Measurements from ENCODE around the gene ILDR1. TPM values are rescaled to one million over a fixed set of nuclear protein-coding genes. Genes with fewer than 3 reads are reported as not detected.

The ILDR1 gene
- total and polyA plus RNA-seq, 10 of the 15 experiments (the other 5 are each of a cell fraction or from before 2014, with no cell fraction given), result 1.3 to 12.0 (median 7.0) TPM

- TF ChIP-seq IRF4 (IDR thresholded peaks at IDR 0.05; ENCODE audit: low read depth, low read length) (no peak), POLR2AphosphoS2 (IDR thresholded peaks at IDR 0.05; ENCODE audit: low read depth, low read length) (no peak), BHLHE40 (IDR thresholded peaks at IDR 0.05; ENCODE audit: borderline replicate concordance in 1 of 2, low read depth in 2 of 2, low read length in 1 of 2) (peak; percentile 61 to 84; a peak in 3 of 4 replicates), USF2 (IDR thresholded peaks at IDR 0.05; ENCODE audit: borderline replicate concordance, low read depth, low read length) (no peak), KDM1A (IDR thresholded peaks at IDR 0.05; ENCODE audit: borderline replicate concordance) (no peak), RAD51 (IDR thresholded peaks at IDR 0.05) (no peak), ZNF384 (IDR thresholded peaks at IDR 0.05; ENCODE audit: borderline replicate concordance, low read depth, low read length) (no peak), MLLT1 (IDR thresholded peaks at IDR 0.05) (no peak), HDAC6 (IDR thresholded peaks at IDR 0.05; ENCODE audit: unreplicated experiment) (no peak), SREBF2 (IDR thresholded peaks at IDR 0.05; ENCODE audit: low read length) (no peak), RUNX3 (IDR thresholded peaks at IDR 0.05; ENCODE audit: low read length) (peak; percentile 59), ZNF274 (IDR thresholded peaks at IDR 0.05; ENCODE audit: insufficient read depth, insufficient read length) (no peak), ZBTB33 (IDR thresholded peaks at IDR 0.05) (no peak), RELA (IDR thresholded peaks at IDR 0.05; ENCODE audit: borderline replicate concordance, partially characterized antibody) (no peak), MAX (IDR thresholded peaks at IDR 0.05; ENCODE audit: low read depth, low read length) (no peak), PKNOX1 (IDR thresholded peaks at IDR 0.05) (no peak), SMARCA5 (IDR thresholded peaks at IDR 0.05) (no peak), IRF3 (IDR thresholded peaks at IDR 0.05) (no peak), LARP7 (IDR thresholded peaks at IDR 0.05) (no peak), NFIC (IDR thresholded peaks at IDR 0.05; ENCODE audit: low read depth, low read length) (no peak), NFXL1 (IDR thresholded peaks at IDR 0.05; ENCODE audit: borderline replicate concordance) (no peak), MTA2 (IDR thresholded peaks at IDR 0.05; ENCODE audit: low read depth) (peak; percentile 57), TCF3 (IDR thresholded peaks at IDR 0.05; ENCODE audit: borderline replicate concordance, insufficient read depth, low read depth, low read length) (0 out of 2 replicates have a peak, but pooled peaks have one; percentile 25), POU2F2 (IDR thresholded peaks at IDR 0.05; ENCODE audit: borderline replicate concordance, low read depth, low read length) (no peak)
Measured at GRCh38 chr3:121995161-121996137, 26.6 kb downstream of the ILDR1 start (continued).
